Kidney (tissue), 14 donors: ENCODE results near the gene ZSCAN10. TPM values are rescaled to one million over a fixed set of nuclear protein-coding genes. Genes with fewer than 3 reads are reported as not detected.

Experiments used
- DNase-seq, 5 donors: peaks; one replicate each; pipeline ENCODE4 v3.0.0-alpha.2; 2013 to 2020
- FAIRE-seq: peaks from 2 replicates; lab custom pipeline; 2012; peaks lifted over from hg19 to GRCh38; lab: Jason Lieb, UNC
- H3K27ac ChIP-seq, 2 donors: one replicate each; pipeline ENCODE4 v1.7.0; 2013; ENCODE audit warnings: low read depth in 2 of 2, low read length in 2 of 2, inconsistent platforms in 1 of 2
- H3K27me3 ChIP-seq: one replicate; pipeline ENCODE4 v1.7.1; 2013; ENCODE audit warnings: low read length, inconsistent platforms; ENCODE audit not compliant: control insufficient read depth, insufficient read depth
- H3K36me3 ChIP-seq, 3 donors: one replicate each; pipeline versions ENCODE4 v1.7.0 to v1.7.1; 2013; ENCODE audit warnings: low read length in 3 of 3, control low read depth in 1 of 3, inconsistent platforms in 1 of 3; ENCODE audit not compliant: insufficient read depth in 3 of 3, control insufficient read depth in 2 of 3
- H3K4me1 ChIP-seq, 3 donors: one replicate each; pipeline versions ENCODE4 v1.7.0 to v1.7.1; 2013; ENCODE audit warnings: low read length in 3 of 3, inconsistent platforms in 1 of 3, low read depth in 1 of 3; ENCODE audit not compliant: control insufficient read depth in 2 of 3, insufficient read depth in 2 of 3
- H3K4me3 ChIP-seq, 3 donors: one replicate each; pipeline versions ENCODE4 v1.7.0 to v1.8.1; 2013; ENCODE audit warnings: low read length in 3 of 3, control low read depth in 1 of 3, inconsistent platforms in 1 of 3
- H3K9ac ChIP-seq, 3 donors: one replicate each; pipeline versions ENCODE4 v1.7.0 to v1.7.1; 2013; ENCODE audit warnings: low read length in 3 of 3, control low read depth in 1 of 3, inconsistent platforms in 1 of 3
- H3K9me3 ChIP-seq, 3 donors: one replicate each; pipeline versions ENCODE4 v1.7.0 to v1.7.1; 2013; ENCODE audit warnings: low read length in 3 of 3, control low read depth in 1 of 3, inconsistent platforms in 1 of 3; ENCODE audit not compliant: control insufficient read depth in 2 of 3, insufficient read depth in 1 of 3
- CTCF ChIP-seq: IDR thresholded peaks from 3 replicates; pipeline ENCODE4 v1.5.1; 2012; ENCODE audit warnings: mild to moderate bottlenecking, moderate library complexity, borderline replicate concordance; ENCODE audit not compliant: insufficient read depth; ENCODE audit errors: extremely low read depth
- intact Hi-C: fragments of 100-400 bp; cut with DNase I; formaldehyde crosslinking; loops from one replicate; pipeline ENCODE4 v1.11.1; 2022
- polyA plus RNA-seq: library from polyadenylated mRNA; stranded (reverse); fragments of 350-450 nt; fragmentation: Illumina TruSeq; extraction: RNeasy Lipid Tissue Mini Kit (QIAGEN cat#74804); gene quantifications from one replicate; pipeline ENCODE4 v1.2.3, GENCODE V29; 2014; ENCODE audit warnings: low read depth, low replicate concordance; ENCODE audit not compliant: insufficient read depth
- total RNA-seq: library from RNA; stranded (reverse); fragmentation: NEBNext Ultra II Directional; extraction: Animal tissue kit (Norgen Biotek cat#: 25700); gene quantifications from one replicate; pipeline ENCODE4 v1.2.1, GENCODE V29; 2021
- donor health status: control.
- donor health status: control.
- donor health status: control.
- donor health status: control.
- donor health status: control.
- donor health status: DM: yes; HTN: yes; CAD: no.
- donor health status: Normal renal cell carcinoma (clear cell type).

Gene ZSCAN10
- total and polyA plus RNA-seq, 2 donors from 2014 or later = not detected

- H3K9ac ChIP-seq = no peak overlapping the region
- DNase-seq = peak in 1 of 5 donors; percentile 62
- peaks cover 0 to 7% (median 0%) of the 10 kb centered on the region in 3 donors for H3K36me3 ChIP-seq
- intact Hi-C loops = no loop called here
- TF ChIP-seq CTCF = no peak
- no peaks in the 10 kb centered on the region for H3K9me3 ChIP-seq
- H3K27ac ChIP-seq = no peak overlapping the region
- FAIRE-seq = no peak
- H3K27me3 ChIP-seq = no peaks in the 10 kb centered on the region
- H3K4me3 ChIP-seq = no peak overlapping the region
- H3K4me1 ChIP-seq = peaks cover 0 to 3% (median 0%) of the 10 kb centered on the region in 3 donors
Observed at GRCh38 chr16:3142770-3143169, 43.7 kb upstream of the ZSCAN10 start.

GRCh38 chr16:3142327-3142726 is 43.2 kb upstream of the ZSCAN10 start:
- intact Hi-C loops = no loop called here
- no peak overlapping the region for H3K4me3 ChIP-seq
- peaks cover 0 to 7% (median 0%) of the 10 kb centered on the region in 3 donors for H3K36me3 ChIP-seq
- no peak for FAIRE-seq
- H3K27ac ChIP-seq = no peak overlapping the region
- H3K9me3 ChIP-seq = no peaks in the 10 kb centered on the region
- H3K4me1 ChIP-seq = peaks cover 0 to 3% (median 0%) of the 10 kb centered on the region in 3 donors
- no peak overlapping the region for H3K9ac ChIP-seq
- no peaks in the 10 kb centered on the region for H3K27me3 ChIP-seq
- DNase-seq = peak in 2 of 5 donors; percentile 26 to 68
- no peak for TF ChIP-seq CTCF

GRCh38 chr16:3141781-3142311 is 42.8 kb upstream of the ZSCAN10 start:
- Histone ChIP-seq H3K9ac (no peak overlapping the region), H3K4me1 (peaks cover 0 to 3% (median 0%) of the 10 kb centered on the region in 3 donors), H3K27ac (no peak overlapping the region), H3K36me3 (peaks cover 0 to 7% (median 0%) of the 10 kb centered on the region in 3 donors), H3K4me3 (no peak overlapping the region), H3K9me3 (no peaks in the 10 kb centered on the region), H3K27me3 (no peaks in the 10 kb centered on the region)
- no peak for FAIRE-seq
- no peak for TF ChIP-seq CTCF
- peak in 2 of 5 donors; percentile 35 for DNase-seq
- intact Hi-C loops = no loop called here
